Adrenal gland (tissue), 12 donors: ENCODE results near the gene RAP1GAP. TPM values are rescaled to one million over a fixed set of nuclear protein-coding genes. Genes with fewer than 3 reads are reported as not detected.

Experiments
- DNase-seq, 7 donors: peaks; one replicate each; pipeline ENCODE4 v3.0.0-alpha.2; 2019 to 2020
- H3K27ac ChIP-seq, 5 donors: fragments of 200-600 bp; sonication (generic) in 4 of 5; 1 replicate in 3 of 5; 2 replicates in 2 of 5; pipeline versions ENCODE4 v1.5.1 to v1.8.0; 2016 to 2020; ENCODE audit warnings: mild to moderate bottlenecking in 1 of 5
- H3K27me3 ChIP-seq: fragments of 200-600 bp; 2 replicates; pipeline ENCODE4 v1.8.0; 2021
- H3K36me3 ChIP-seq, 2 donors: fragments of 200-600 bp; replicated peaks in 1 of 2; 1 replicate in 1 of 2; 2 replicates in 1 of 2; pipeline versions ENCODE4 v1.5.1 to v1.8.0; 2018 to 2022
- H3K4me1 ChIP-seq, 2 donors: fragments of 200-600 bp; replicated peaks in 1 of 2; 1 replicate in 1 of 2; 2 replicates in 1 of 2; pipeline versions ENCODE4 v1.5.1 to v1.8.0; 2018 to 2021
- H3K4me3 ChIP-seq, 4 donors: fragments of 200-600 bp; sonication (generic) in 3 of 4; one replicate each; pipeline ENCODE4 v1.5.1; 2016 to 2018
- H3K9me3 ChIP-seq, 3 donors: fragments of 200-600 bp; sonication (generic) in 1 of 3; replicated peaks in 1 of 3; 1 replicate in 2 of 3; 2 replicates in 1 of 3; pipeline versions ENCODE4 v1.5.1 to v1.8.0; 2016 to 2021
- CTCF ChIP-seq, 6 experiments: fragments of 450-650 bp in 4 of 6; fragments of 200-600 bp in 2 of 6; sonication (generic) in 1 of 6; IDR thresholded peaks; 1 replicate in 5 of 6; 2 replicates in 1 of 6; pipeline versions ENCODE4 v1.5.1 to v1.8.0; 2016 to 2021; ENCODE audit warnings: antibody characterized with exemption in 6 of 6, mild to moderate bottlenecking in 2 of 6, moderate library complexity in 1 of 6
- POLR2A ChIP-seq, 2 donors: fragments of 450-650 bp; IDR thresholded peaks; one replicate each; pipeline ENCODE4 v1.6.1; 2017; ENCODE audit warnings: antibody characterized with exemption in 2 of 2, mild to moderate bottlenecking in 2 of 2, moderate library complexity in 1 of 2
- WGBS, 4 donors: extraction: QIAGEN DNeasy Blood & Tissue Kit in 2 of 4; methylation state at CpG; one replicate each; pipeline versions ENCODE4 v1.1.5 to v1.1.7; 2013 to 2017; 5-methylcytosine and 5-hydroxymethylcytosine counted together
- intact Hi-C, 2 donors: fragments of 100-400 bp; cut with DNase I; formaldehyde crosslinking; loops; one replicate each; pipeline versions ENCODE4 v1.14.1 to v1.15.0; 2022 to 2023
- polyA plus RNA-seq, 3 donors: library from polyadenylated mRNA; stranded (reverse); fragments of 200-250 nt in 2 of 3; fragments of 350-450 nt in 1 of 3; fragmentation: Illumina TruSeq in 1 of 3; extraction: RNeasy Lipid Tissue Mini Kit (QIAGEN cat#74804) in 1 of 3; gene quantifications; one replicate each; pipeline ENCODE4 v1.2.3, GENCODE V29; 2013 to 2014
- total RNA-seq, 9 donors: library from RNA; depleted of rRNA in 4 of 9; stranded (reverse); fragments of >200 nt in 4 of 9; fragments of 120-200 nt in 1 of 9; fragmentation: NEBNext Ultra II Directional in 1 of 9; extraction: Animal tissue kit (Norgen Biotek cat#: 25700) in 1 of 9; gene quantifications; one replicate each; pipeline versions ENCODE4 v1.1.0 to v1.2.4, GENCODE V29; 2013 to 2023
- donor health status: healthy with polysubstance abuse.
- donor health status: Bipolar disorder and iron deficiency.
- donor health status: DM: yes; HTN: yes; CAD: no.
- donor health status: DM: no; HTN: no; CAD: no.
- donor health status: DM: no; HTN: no; CAD: no.
- donor health status: DM: yes; HTN: yes; CAD: no.

The RAP1GAP gene
- total and polyA plus RNA-seq, 12 donors, result 52.4 to 409 (median 90.0) TPM

- TF ChIP-seq POLR2A (IDR thresholded peaks at IDR 0.05) (no peak), CTCF (IDR thresholded peaks at IDR 0.05) (no peak)
- peaks cover 6 to 25% of the 10 kb centered on the region in 2 donors for H3K4me1 ChIP-seq
- no peak for DNase-seq
- no peaks in the 10 kb centered on the region for H3K9me3 ChIP-seq
- intact Hi-C loops, result loop anchor here (5.0 to 10.0 kb wide), 4 partner anchors 136 to 429 kb away; no protein-coding TSS in a partner anchor
- WGBS, 4 donors, result 52 to 69% (median 62%) methylated on average over 4 to 6 of the region's 6 CpGs
- no peaks in the 10 kb centered on the region for H3K27me3 ChIP-seq
- H3K36me3 ChIP-seq, result no peaks in the 10 kb centered on the region
- H3K27ac ChIP-seq, result no peak overlapping the region
- H3K4me3 ChIP-seq, result no peak overlapping the region
These were observed 15.4 kb downstream of the RAP1GAP start for GRCh38 chr1:21653744-21654100.

GRCh38 chr1:21652937-21653743 is 16.0 kb downstream of the RAP1GAP start:
- TF ChIP-seq CTCF (IDR thresholded peaks at IDR 0.05) (no peak), POLR2A (IDR thresholded peaks at IDR 0.05) (no peak)
- no peak overlapping the region for H3K4me3 ChIP-seq
- H3K36me3 ChIP-seq, result no peaks in the 10 kb centered on the region
- 62 to 78% (median 67%) methylated on average over 4 to 10 of the region's 10 CpGs for WGBS, 4 donors
- peak overlapping the region in 1 of 5 donors; percentile 63 for H3K27ac ChIP-seq
- H3K4me1 ChIP-seq, result peaks cover 6 to 25% of the 10 kb centered on the region in 2 donors
- H3K27me3 ChIP-seq, result no peaks in the 10 kb centered on the region
- intact Hi-C loops, result loop anchor here (5.0 to 10.0 kb wide), 4 partner anchors 136 to 428 kb away; no protein-coding TSS in a partner anchor
- no peak for DNase-seq
- H3K9me3 ChIP-seq, result no peaks in the 10 kb centered on the region

- no peak for DNase-seq
- peak overlapping the region in 1 of 4 donors; percentile 63 for H3K4me3 ChIP-seq
- TF ChIP-seq POLR2A (IDR thresholded peaks at IDR 0.05) (no peak), CTCF (IDR thresholded peaks at IDR 0.05) (no peak)
- H3K36me3 ChIP-seq, result no peaks in the 10 kb centered on the region
- intact Hi-C loops, result loop anchor here (5.0 to 10.0 kb wide), 4 partner anchors 135 to 428 kb away; no protein-coding TSS in a partner anchor
- H3K9me3 ChIP-seq, result no peaks in the 10 kb centered on the region
- peak overlapping the region in 2 of 5 donors; percentile 63 to 78 for H3K27ac ChIP-seq
- H3K27me3 ChIP-seq, result no peaks in the 10 kb centered on the region
- peaks cover 6 to 25% of the 10 kb centered on the region in 2 donors for H3K4me1 ChIP-seq
- WGBS, 4 donors, result 23 to 60% (median 30%) methylated on average over 5 to 39 of the region's 39 CpGs
These were observed 16.8 kb downstream of the RAP1GAP start for GRCh38 chr1:21652101-21652936.
